Kidney glomerular epithelial cell (primary cell): ENCODE results near the gene SRCIN1.
A peak's percentile ranks its signal among the peaks of the same experiment; 100 is the strongest.
"Not testable (repeated sequence)": the region's sequence is repeated elsewhere in the genome, so short reads cannot be mapped to it uniquely, and the experiment has no call there.

Experiments
- DNase-seq: peaks from one replicate; lab custom pipeline; 2025; lab: John Stamatoyannopoulos, UW

The SRCIN1 gene

DNA sequence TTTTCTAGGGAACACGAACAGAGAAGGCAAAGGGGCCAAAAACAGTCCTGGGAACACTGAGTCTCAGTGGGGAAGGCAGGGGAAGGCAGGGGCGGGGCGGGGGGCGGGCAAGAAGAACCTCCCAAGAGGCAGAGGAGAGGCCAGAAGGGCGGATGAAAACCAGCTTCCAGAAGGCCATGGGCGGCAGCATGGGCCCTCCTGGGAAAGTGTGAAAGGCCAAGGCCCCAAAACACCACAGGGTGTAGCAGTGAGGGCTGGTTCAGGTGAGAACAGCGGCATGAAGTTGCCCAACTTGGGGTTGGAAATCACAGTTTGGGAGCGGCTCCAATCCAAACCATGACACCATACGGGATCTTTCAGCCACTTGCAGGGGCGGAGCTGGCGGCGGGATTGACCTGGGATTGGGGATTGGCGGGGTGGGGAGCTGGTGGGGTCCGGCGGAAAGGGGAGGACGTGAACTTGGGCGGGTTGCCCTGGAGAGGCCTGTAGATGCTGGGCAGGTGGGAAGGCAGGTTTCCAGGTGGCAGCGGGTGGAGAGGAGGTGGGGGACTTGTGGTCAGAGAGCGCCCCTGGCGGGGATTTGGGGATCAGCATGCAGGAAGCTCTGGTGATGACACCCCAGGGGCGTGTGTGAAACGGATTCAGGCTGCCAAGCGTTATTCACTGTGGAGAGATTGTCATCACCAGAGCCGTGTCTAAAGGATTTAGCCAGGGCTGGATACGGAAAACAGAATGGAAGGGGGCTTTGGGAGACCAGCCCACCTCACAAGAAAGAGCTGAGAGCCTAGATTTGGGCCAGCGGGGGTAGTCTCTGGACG is 96.6 kb downstream of the SRCIN1 start:
- DNase-seq = peak; percentile 11

DNA sequence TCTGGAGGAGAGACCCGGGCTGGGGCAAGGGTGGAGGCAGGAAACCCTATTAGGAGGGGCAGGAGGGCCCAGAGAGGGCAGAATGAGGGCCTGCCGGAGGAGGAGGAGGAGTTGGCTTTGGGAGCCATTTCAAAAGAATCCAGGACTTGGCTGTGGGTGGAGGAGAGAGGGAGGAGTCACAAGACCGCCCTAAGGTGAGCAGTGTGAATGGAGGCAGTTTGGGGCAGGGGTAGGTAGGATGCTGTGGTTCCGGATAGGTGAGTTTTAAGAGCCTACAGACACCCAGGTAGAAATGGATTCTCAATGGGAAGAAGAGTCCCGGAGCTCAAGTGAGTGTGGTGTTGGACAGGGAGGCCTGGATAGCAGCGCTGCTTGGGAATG is 97.2 kb downstream of the SRCIN1 start:
- no peak for DNase-seq

GRCh38 chr17:38507921-38508569 is 97.7 kb downstream of the SRCIN1 start:
- DNase-seq = no peak

- no peak for DNase-seq
Measured at GRCh38 chr17:38507436-38507835, 98.3 kb downstream of the SRCIN1 start.

GRCh38 chr17:38504216-38504615 is 101.5 kb downstream of the SRCIN1 start:
- no peak for DNase-seq

GRCh38 chr17:38503286-38503913 is 102.4 kb downstream of the SRCIN1 start:
- DNase-seq = not testable (repeated sequence)

GRCh38 chr17:38501718-38502117 is 104.0 kb downstream of the SRCIN1 start:
- not testable (repeated sequence) for DNase-seq

GRCh38 chr17:38499230-38499629 is 106.5 kb downstream of the SRCIN1 start:
- DNase-seq = not testable (repeated sequence)

- DNase-seq = no peak
Measured at GRCh38 chr17:38498353-38498752, 107.4 kb downstream of the SRCIN1 start.

DNA sequence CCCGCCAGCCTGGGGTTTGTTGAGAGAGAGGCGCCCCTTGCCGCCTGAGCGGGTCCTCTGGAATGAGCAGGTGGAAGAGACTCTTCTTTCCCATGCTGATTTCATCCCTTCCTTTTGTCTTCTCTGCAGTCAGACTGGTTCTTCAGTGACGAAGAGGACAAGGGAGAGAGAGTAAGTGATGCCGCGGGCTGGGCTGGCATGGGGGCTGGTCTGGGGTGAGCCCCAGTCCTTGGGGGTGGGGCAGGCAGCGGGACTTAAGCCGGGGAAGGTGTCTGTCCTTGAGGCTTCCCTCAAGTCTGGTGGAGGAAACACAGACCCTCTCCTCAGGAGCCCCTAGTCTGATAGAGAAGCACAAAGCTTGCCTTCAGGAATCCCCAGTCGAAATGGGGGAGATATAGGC is 108.1 kb downstream of the SRCIN1 start:
- not testable (repeated sequence) for DNase-seq

GRCh38 chr17:38494152-38494551 is 111.6 kb downstream of the SRCIN1 start:
- not testable (repeated sequence) for DNase-seq

DNA sequence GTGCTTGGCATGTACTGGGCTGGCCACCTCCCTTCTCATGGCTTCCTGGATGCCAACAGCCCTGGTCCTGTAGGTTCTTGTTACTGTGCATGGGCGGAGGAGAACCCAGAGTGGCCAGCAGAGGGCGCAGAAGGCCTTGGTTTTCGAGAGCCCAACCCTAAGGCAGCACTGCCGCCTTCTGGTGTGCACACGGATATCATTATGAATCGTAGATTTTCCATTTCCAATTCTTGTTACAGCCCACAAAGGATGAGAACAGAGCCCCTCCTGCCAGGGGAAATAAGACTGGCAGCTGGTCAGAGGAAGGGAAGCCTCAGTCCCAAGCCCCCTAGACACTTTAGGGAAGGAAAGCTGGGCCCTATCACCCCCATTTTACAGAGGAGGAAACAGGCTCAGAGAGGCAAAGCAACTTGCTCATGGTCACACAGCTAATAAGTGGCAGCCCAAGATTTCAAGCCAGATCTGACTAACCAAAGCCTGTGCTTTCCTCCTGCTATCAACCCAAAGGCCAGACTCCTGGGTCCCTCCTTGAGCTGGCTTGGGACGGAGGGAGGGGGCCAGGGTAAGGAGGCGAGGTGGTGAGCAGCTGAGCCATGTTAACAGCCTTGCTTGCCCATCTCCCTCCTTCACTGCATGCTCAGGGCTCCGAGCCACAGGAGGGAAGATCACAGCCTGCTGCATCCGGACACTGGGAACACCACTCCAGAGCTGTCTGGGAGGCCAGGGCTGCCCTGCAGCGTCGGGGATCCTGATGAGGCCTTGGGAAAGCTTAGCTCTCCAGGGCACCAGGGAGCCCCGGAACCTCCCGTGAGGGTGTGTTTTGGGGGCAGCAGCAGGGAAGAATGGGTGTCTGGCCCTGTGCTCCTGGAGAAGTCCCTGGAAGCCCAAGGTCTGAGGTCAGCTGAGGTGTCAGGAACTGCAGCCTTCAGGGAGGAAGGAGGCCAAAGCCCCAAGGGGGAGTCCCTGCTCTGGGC is 113.4 kb downstream of the SRCIN1 start:
- DNase-seq = peak; percentile 83

DNA sequence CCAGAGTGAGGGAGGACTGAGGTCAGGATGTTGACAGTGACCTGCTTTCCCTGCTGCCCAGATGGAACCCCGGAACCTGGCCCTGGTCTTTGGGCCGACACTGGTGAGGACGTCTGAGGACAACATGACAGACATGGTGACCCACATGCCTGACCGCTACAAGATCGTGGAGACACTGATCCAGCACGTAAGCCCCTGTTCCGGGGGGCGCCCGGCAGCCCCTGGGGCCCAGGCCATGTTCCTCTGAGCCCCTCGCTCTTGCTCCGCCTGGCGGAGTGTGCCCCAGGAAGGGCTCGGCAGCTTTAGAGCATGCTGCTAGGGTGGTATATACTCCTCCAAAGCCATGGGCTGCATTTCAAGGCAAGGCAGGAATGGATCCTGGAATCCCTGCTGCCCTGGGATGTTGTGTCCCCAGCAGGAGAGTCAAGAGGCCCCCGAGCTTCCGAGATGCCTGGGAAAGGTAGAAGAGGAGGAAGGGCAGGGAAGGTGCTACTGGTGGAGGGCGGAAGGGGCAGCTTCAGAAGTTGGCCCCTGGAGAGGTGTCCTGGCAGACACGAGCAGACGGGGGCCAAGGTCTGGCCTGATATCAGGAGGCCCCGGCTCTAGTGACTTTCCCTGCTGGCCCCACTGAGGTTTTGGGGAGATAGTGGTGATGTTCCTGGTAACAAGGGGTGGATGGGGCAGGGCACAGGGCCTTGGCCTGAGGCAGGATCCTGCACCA is 114.2 kb downstream of the SRCIN1 start:
- DNase-seq = not testable (repeated sequence)

GRCh38 chr17:38489774-38490173 is 116.0 kb downstream of the SRCIN1 start:
- DNase-seq = not testable (repeated sequence)

DNA sequence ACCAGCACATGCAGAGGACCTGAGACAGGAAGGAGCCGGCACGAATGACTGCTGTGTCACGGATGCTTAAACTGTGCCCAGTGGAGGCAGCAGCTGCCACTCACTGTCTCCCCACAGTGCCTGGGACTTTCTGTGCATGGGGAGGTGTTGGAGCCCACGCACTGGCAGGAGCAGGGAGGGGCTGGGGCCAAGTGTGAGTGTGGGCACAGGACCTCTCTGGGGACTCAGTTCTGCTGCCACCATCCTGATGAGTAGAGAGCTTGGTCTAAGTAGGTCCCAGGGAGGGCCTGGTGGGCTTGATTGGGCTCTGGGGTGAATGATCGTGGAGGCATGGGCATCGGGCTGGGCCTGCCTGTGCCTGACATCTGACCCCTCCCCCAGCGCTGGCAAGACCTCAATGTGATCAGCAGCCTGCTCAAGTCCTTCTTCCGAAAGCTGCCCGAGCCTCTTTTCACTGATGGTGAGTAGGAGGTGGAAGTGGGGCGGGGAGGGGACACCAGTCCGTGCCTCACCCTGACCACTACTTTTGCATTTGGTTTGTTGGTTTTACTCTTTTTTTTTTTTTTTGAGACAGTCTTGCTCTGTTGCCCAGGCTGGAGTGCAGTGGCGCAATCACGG is 120.0 kb downstream of the SRCIN1 start:
- peak; percentile 11 for DNase-seq

DNA sequence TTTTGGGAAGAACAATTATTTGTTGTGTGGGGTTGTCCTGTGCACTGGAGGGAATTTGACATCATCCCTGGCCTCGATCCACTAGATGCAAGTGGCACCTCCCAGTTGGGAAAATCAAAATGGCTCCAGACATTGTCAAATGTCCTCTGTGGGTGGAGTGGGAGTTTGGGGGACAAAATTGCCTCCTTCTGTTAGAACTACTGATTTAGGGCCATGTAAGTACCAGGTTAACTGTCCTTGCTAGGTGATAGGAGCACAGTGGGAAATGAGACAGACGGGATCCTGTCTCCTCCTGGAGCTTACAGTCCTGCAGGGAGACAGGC is 120.6 kb downstream of the SRCIN1 start:
- DNase-seq = no peak

- peak; percentile 25 for DNase-seq
Measured at GRCh38 chr17:38484242-38485145, 121.3 kb downstream of the SRCIN1 start.

DNA sequence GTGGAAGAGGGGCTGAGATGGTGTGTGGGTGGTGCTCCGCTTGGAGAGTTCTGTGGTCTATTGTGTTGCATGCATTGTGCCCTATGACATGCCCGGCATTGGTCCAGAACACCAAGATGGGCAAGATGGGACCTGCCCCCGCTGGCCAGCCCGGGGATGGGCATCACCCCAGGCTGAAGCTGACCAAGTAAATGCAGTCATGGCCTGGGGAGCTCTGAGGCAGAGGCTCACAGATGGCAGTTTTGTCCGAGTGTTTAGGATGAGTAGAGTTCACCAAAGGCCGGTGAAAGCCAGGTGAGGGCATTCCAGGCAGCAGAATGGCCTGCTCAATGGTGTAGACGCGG is 123.1 kb downstream of the SRCIN1 start:
- DNase-seq = not testable (repeated sequence)

GRCh38 chr17:38482039-38482699 is 123.6 kb downstream of the SRCIN1 start:
- DNase-seq = not testable (repeated sequence)
